ENCODE data around the gene RUNDC3A. TPM values are rescaled to one million over a fixed set of nuclear protein-coding genes. Genes with fewer than 3 reads are reported as not detected.

Gene RUNDC3A
- total RNA-seq, 1 donor from 2014 or later = 0.40 TPM

DNA sequence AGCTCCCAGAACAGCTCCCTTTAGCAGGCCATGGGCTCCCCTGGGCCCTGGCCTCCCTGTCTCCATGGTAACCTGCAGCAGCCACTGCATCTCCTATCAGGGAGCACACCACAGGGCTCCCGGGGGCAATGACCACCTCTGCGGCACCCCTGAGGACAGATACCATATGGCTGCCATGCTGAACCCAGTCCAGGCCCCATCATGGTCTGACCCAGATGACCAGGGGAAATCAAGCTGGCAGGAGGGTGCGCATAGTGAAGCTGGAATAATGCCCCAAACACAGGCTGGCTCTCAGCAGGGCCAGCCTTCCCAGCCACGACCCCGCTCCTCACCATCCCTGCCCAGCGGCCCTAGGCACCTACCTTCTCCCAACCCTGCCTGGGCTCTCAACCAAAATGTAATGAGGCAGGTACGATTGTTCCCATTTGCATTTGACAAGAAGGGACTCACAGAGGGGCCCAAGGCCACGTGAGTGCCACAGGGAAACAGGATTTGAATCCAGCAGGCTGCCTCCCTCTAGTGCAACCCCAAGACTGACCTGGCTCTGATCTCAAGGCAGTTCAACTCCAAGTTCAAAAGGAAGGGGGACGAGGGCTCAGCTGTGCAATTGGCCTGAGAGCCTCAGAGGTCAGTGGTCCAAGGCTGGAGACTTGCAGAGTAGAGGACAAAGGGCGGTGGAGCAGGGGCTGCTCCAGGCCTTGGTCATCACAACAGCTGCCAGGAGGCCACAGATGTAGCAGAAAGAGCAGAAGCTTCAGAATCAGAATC is 2.4 kb downstream of the RUNDC3A start:
- Mint-ChIP-seq H3K27me3 (ENCODE audit: low read depth) (peaks cover 21% of the 10 kb centered on the region), H3K4me3 (ENCODE audit: unreplicated experiment) (no peak overlapping the region), H3K27ac (ENCODE audit: unreplicated experiment) (no peak overlapping the region), H3K9me3 (ENCODE audit: low read depth) (no peaks in the 10 kb centered on the region), H3K4me1 (ENCODE audit: low read depth) (peaks cover 12% of the 10 kb centered on the region), H3K36me3 (ENCODE audit: low read depth) (no peaks in the 10 kb centered on the region)
- DNase-seq (ENCODE audit: low spot score) = no peak
- TF ChIP-seq, protein P1, sequence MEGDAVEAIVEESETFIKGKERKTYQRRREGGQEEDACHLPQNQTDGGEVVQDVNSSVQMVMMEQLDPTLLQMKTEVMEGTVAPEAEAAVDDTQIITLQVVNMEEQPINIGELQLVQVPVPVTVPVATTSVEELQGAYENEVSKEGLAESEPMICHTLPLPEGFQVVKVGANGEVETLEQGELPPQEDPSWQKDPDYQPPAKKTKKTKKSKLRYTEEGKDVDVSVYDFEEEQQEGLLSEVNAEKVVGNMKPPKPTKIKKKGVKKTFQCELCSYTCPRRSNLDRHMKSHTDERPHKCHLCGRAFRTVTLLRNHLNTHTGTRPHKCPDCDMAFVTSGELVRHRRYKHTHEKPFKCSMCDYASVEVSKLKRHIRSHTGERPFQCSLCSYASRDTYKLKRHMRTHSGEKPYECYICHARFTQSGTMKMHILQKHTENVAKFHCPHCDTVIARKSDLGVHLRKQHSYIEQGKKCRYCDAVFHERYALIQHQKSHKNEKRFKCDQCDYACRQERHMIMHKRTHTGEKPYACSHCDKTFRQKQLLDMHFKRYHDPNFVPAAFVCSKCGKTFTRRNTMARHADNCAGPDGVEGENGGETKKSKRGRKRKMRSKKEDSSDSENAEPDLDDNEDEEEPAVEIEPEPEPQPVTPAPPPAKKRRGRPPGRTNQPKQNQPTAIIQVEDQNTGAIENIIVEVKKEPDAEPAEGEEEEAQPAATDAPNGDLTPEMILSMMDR (IDR thresholded peaks at IDR 0.05) = no peak

- Mint-ChIP-seq H3K4me3 (ENCODE audit: unreplicated experiment) (no peak overlapping the region), H3K9me3 (ENCODE audit: low read depth) (no peaks in the 10 kb centered on the region), H3K27me3 (ENCODE audit: low read depth) (peaks cover 27% of the 10 kb centered on the region)
Measured at GRCh38 chr17:44311562-44312181, 3.3 kb downstream of the RUNDC3A start.

DNA sequence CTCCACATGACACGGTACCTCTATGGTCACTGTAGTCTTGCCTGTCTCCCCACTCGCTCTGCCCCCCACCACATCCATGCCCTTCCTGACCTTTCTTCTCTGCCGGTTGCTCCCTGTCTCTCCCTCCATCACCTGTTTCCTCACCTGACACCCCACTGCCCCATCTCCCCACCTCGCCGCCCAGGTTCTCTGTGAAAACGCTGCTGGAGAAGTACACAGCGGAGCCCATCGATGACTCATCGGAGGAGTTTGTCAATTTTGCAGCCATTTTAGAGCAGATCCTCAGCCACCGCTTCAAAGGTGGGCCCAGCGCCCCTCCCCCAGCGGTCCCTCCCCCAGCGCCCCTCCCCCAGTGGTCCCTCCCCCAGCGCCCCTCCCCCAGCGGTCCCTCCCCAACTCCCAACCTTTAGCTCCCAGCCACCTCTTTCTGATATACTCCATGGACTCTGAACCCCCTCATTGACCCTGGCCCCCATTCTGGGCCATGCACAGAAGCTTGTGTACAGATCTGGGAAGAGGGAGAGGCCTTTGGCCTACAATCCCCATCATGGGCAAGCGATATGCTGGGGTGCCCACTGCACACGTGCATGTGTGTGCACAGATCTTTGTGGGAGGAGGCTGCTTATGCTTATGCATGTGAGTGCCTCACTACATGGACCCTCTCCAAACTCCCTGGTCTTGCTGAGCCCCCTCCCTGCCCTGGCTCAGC is 4.1 kb downstream of the RUNDC3A start:
- TF ChIP-seq, protein P1 (IDR thresholded peaks at IDR 0.05) = no peak
- H3K4me1 Mint-ChIP-seq (ENCODE audit: low read depth) = peaks cover 14% of the 10 kb centered on the region
- H3K4me3 Mint-ChIP-seq (ENCODE audit: unreplicated experiment) = no peak overlapping the region
- no peaks in the 10 kb centered on the region for H3K9me3 Mint-ChIP-seq (ENCODE audit: low read depth)
- DNase-seq (ENCODE audit: low spot score) = no peak
- H3K27me3 Mint-ChIP-seq (ENCODE audit: low read depth) = peaks cover 33% of the 10 kb centered on the region
- H3K27ac Mint-ChIP-seq (ENCODE audit: unreplicated experiment) = no peak overlapping the region
- no peaks in the 10 kb centered on the region for H3K36me3 Mint-ChIP-seq (ENCODE audit: low read depth)

More at GRCh38 chr17:44311562-44312181, 3.3 kb downstream of the RUNDC3A start:
- Mint-ChIP-seq H3K36me3 (ENCODE audit: low read depth) (no peaks in the 10 kb centered on the region), H3K27ac (ENCODE audit: unreplicated experiment) (no peak overlapping the region), H3K4me1 (ENCODE audit: low read depth) (peaks cover 18% of the 10 kb centered on the region)
- no peak for DNase-seq (ENCODE audit: low spot score)
- TF ChIP-seq, protein P1 (IDR thresholded peaks at IDR 0.05) = no peak

- H3K36me3 Mint-ChIP-seq (ENCODE audit: low read depth) = no peaks in the 10 kb centered on the region
- peak overlapping the region; percentile 49 for H3K4me3 Mint-ChIP-seq (ENCODE audit: unreplicated experiment)
- TF ChIP-seq, protein P1 (IDR thresholded peaks at IDR 0.05) = no peak
- H3K27me3 Mint-ChIP-seq (ENCODE audit: low read depth) = peaks cover 35% of the 10 kb centered on the region
- H3K4me1 Mint-ChIP-seq (ENCODE audit: low read depth) = peaks cover 11% of the 10 kb centered on the region
- H3K9me3 Mint-ChIP-seq (ENCODE audit: low read depth) = no peaks in the 10 kb centered on the region
- DNase-seq (ENCODE audit: low spot score) = no peak
- no peak overlapping the region for H3K27ac Mint-ChIP-seq (ENCODE audit: unreplicated experiment)
Measured at GRCh38 chr17:44314031-44314430, 5.6 kb downstream of the RUNDC3A start.

GRCh38 chr17:44314524-44314868 is 6.1 kb downstream of the RUNDC3A start:
- no peak overlapping the region for H3K27ac Mint-ChIP-seq (ENCODE audit: unreplicated experiment)
- H3K9me3 Mint-ChIP-seq (ENCODE audit: low read depth) = no peaks in the 10 kb centered on the region
- peaks cover 38% of the 10 kb centered on the region for H3K27me3 Mint-ChIP-seq (ENCODE audit: low read depth)
- peak overlapping the region; percentile 66 for H3K4me3 Mint-ChIP-seq (ENCODE audit: unreplicated experiment)
- TF ChIP-seq, protein P1 (IDR thresholded peaks at IDR 0.05) = no peak
- peaks cover 11% of the 10 kb centered on the region for H3K4me1 Mint-ChIP-seq (ENCODE audit: low read depth)
- peaks cover 3% of the 10 kb centered on the region for H3K36me3 Mint-ChIP-seq (ENCODE audit: low read depth)
- no peak for DNase-seq (ENCODE audit: low spot score)
